ENCODE data around the gene LRFN4.

DNA sequence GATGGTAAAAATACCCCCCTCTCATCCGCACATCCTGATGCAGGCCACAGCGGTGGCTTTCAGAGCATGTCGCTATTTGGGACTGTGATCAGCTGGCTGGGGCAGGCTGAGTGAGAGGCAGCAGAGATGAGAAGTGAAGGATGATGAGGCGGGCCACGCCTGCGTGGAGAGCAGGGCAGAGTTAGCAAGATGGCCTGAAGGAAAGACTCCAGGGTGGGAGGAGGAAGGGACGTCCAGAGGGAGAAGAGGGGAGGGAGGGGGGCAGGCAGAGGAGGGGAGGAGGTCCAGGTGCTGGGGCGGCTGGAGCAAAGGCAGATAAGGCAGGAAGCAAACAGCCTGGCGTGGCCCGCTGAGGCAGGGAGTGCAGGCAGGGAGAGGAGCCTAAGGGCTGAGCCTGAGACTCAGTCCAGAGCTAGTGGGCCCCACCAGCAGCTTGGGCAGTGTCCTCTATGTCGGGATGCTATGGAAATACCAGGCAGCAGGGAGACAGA lies 29.1 kb downstream of the LRFN4 start:
- TF ChIP-seq, protein P1, sequence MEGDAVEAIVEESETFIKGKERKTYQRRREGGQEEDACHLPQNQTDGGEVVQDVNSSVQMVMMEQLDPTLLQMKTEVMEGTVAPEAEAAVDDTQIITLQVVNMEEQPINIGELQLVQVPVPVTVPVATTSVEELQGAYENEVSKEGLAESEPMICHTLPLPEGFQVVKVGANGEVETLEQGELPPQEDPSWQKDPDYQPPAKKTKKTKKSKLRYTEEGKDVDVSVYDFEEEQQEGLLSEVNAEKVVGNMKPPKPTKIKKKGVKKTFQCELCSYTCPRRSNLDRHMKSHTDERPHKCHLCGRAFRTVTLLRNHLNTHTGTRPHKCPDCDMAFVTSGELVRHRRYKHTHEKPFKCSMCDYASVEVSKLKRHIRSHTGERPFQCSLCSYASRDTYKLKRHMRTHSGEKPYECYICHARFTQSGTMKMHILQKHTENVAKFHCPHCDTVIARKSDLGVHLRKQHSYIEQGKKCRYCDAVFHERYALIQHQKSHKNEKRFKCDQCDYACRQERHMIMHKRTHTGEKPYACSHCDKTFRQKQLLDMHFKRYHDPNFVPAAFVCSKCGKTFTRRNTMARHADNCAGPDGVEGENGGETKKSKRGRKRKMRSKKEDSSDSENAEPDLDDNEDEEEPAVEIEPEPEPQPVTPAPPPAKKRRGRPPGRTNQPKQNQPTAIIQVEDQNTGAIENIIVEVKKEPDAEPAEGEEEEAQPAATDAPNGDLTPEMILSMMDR (IDR thresholded peaks at IDR 0.05) = no peak
- TF ChIP-seq TP53 (CRISPR knock-in tag; IDR thresholded peaks at IDR 0.05) (no peak), IRF2 (CRISPR knock-in tag; IDR thresholded peaks at IDR 0.05; ENCODE audit: borderline replicate concordance, low read depth) (no peak), JUN (CRISPR knock-in tag; IDR thresholded peaks at IDR 0.05) (no peak), CREM (CRISPR knock-in tag; IDR thresholded peaks at IDR 0.05) (no peak), ZNF121 (CRISPR knock-in tag; IDR thresholded peaks at IDR 0.05) (no peak), OVOL2 (CRISPR knock-in tag; IDR thresholded peaks at IDR 0.05; ENCODE audit: borderline replicate concordance) (no peak), ZNF423 (CRISPR knock-in tag; IDR thresholded peaks at IDR 0.05) (no peak)
- TF ChIP-seq, protein P2, sequence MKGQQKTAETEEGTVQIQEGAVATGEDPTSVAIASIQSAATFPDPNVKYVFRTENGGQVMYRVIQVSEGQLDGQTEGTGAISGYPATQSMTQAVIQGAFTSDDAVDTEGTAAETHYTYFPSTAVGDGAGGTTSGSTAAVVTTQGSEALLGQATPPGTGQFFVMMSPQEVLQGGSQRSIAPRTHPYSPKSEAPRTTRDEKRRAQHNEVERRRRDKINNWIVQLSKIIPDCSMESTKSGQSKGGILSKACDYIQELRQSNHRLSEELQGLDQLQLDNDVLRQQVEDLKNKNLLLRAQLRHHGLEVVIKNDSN (CRISPR knock-in tag; IDR thresholded peaks at IDR 0.05) = no peak
- TF ChIP-seq, protein P3, sequence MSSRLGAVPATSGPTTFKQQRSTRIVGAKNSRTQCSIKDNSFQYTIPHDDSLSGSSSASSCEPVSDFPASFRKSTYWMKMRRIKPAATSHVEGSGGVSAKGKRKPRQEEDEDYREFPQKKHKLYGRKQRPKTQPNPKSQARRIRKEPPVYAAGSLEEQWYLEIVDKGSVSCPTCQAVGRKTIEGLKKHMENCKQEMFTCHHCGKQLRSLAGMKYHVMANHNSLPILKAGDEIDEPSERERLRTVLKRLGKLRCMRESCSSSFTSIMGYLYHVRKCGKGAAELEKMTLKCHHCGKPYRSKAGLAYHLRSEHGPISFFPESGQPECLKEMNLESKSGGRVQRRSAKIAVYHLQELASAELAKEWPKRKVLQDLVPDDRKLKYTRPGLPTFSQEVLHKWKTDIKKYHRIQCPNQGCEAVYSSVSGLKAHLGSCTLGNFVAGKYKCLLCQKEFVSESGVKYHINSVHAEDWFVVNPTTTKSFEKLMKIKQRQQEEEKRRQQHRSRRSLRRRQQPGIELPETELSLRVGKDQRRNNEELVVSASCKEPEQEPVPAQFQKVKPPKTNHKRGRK (CRISPR knock-in tag; IDR thresholded peaks at IDR 0.05; ENCODE audit: borderline replicate concordance) = no peak
- TF ChIP-seq, protein P4, sequence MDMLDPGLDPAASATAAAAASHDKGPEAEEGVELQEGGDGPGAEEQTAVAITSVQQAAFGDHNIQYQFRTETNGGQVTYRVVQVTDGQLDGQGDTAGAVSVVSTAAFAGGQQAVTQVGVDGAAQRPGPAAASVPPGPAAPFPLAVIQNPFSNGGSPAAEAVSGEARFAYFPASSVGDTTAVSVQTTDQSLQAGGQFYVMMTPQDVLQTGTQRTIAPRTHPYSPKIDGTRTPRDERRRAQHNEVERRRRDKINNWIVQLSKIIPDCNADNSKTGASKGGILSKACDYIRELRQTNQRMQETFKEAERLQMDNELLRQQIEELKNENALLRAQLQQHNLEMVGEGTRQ (CRISPR knock-in tag; IDR thresholded peaks at IDR 0.05) = no peak
- TF ChIP-seq, protein P5, sequence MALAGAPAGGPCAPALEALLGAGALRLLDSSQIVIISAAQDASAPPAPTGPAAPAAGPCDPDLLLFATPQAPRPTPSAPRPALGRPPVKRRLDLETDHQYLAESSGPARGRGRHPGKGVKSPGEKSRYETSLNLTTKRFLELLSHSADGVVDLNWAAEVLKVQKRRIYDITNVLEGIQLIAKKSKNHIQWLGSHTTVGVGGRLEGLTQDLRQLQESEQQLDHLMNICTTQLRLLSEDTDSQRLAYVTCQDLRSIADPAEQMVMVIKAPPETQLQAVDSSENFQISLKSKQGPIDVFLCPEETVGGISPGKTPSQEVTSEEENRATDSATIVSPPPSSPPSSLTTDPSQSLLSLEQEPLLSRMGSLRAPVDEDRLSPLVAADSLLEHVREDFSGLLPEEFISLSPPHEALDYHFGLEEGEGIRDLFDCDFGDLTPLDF (CRISPR knock-in tag; IDR thresholded peaks at IDR 0.05) = no peak

All from WTC11 (cell line).